ENCODE results near the gene PAX8. TPM values are rescaled to one million over a fixed set of nuclear protein-coding genes. Genes with fewer than 3 reads are reported as not detected.

The PAX8 gene
- total RNA-seq, 1 donor from 2014 or later: 0.71 TPM

DNA sequence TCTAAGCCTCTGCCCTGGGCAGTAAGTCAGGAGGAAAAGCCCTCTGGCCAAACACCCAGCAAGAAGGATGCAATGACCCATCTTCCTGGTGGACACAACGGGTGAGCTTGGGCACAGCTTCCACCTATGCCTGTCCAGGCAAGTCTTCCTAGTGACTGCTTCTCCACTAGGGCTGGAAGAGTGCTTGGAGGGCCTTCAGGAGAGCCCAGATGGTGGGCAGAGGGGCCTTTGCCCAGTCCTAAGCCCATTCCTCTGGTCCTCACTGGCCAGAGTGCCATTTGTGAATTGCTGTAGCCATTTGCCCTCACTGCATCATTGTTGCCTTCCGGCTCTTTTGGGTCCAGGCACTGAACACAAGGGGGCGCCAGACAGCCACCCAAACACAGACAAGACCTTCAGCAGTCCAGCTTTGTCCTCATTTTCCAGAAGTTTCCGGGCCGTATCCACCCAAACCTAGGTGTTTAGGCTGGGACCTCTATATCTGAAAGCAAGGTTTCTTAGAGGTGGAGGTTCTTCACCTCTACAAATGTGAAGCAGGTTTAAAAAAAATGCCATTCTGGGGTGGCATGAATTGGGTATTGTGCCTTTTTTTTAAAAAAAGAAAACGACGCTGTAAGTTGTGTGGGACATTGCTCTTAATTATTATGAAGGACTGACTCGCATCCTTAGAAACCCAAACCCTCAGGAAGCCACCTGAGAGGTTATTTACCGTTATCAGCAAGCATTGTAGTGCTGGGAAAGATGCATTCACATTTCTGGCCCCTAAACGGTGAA, 29.5 kb downstream of the PAX8 start:
- peak; percentile 64 for DNase-seq
- H3K27ac Mint-ChIP-seq: no peak overlapping the region
- CTCF ChIA-PET: interaction anchor here (0.7 to 4.1 kb wide), 16 partner anchors 9 to 191 kb away, joined by 3 to 57 read pairs (median 4); no protein-coding TSS in a partner anchor
- H3K4me3 Mint-ChIP-seq: no peak overlapping the region
- H3K9me3 Mint-ChIP-seq: no peaks in the 10 kb centered on the region
- peak; percentile 86 for ATAC-seq (ENCODE audit: low read depth)
- no peaks in the 10 kb centered on the region for H3K36me3 Mint-ChIP-seq (ENCODE audit: low read depth)
- TF ChIP-seq, protein P1, sequence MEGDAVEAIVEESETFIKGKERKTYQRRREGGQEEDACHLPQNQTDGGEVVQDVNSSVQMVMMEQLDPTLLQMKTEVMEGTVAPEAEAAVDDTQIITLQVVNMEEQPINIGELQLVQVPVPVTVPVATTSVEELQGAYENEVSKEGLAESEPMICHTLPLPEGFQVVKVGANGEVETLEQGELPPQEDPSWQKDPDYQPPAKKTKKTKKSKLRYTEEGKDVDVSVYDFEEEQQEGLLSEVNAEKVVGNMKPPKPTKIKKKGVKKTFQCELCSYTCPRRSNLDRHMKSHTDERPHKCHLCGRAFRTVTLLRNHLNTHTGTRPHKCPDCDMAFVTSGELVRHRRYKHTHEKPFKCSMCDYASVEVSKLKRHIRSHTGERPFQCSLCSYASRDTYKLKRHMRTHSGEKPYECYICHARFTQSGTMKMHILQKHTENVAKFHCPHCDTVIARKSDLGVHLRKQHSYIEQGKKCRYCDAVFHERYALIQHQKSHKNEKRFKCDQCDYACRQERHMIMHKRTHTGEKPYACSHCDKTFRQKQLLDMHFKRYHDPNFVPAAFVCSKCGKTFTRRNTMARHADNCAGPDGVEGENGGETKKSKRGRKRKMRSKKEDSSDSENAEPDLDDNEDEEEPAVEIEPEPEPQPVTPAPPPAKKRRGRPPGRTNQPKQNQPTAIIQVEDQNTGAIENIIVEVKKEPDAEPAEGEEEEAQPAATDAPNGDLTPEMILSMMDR (IDR thresholded peaks at IDR 0.05): peak; percentile 92
- POLR2A ChIA-PET: interaction anchor here (1.4 to 1.8 kb wide), 2 partner anchors 14 to 141 kb away, joined by 8 read pairs; no protein-coding TSS in a partner anchor
- intact Hi-C loops (cut with micrococcal nuclease): loop anchor here (1.0 to 5.0 kb wide), 5 partner anchors 45 to 193 kb away; no protein-coding TSS in a partner anchor
- H3K4me1 Mint-ChIP-seq: peaks cover 11% of the 10 kb centered on the region
- H3K27me3 Mint-ChIP-seq: peaks cover 2% of the 10 kb centered on the region

DNA sequence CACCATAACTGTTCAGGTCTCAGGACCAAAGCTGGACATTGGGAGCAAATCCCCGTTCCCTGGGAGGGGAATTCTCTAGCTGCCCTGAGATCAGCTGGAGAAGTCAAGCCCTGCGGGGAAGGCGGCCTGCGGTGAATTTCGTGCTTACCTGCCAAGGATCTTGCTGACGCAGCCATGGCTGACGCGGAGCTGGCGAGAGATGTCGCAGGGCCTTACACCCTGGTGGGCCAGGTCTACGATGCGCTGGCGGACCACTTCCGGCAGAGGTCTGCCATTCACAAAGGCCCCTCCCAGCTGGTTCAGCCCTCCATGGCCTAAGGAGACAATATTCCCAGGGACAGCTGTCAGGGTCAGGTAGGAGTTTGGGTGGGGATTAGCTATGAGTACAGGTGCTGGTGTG, 32.1 kb downstream of the PAX8 start:
- intact Hi-C loops (cut with micrococcal nuclease): loop anchor here (5.0 kb wide), 1 partner anchor 196 kb away; no protein-coding TSS in a partner anchor
- CTCF ChIA-PET: interaction anchor here (1.0 to 3.5 kb wide), 5 partner anchors 12 to 194 kb away, joined by 3 to 57 read pairs (median 3); no protein-coding TSS in a partner anchor
- POLR2A ChIA-PET: interaction anchor here (0.7 kb wide), 1 partner anchor 11 kb away, joined by 3 read pairs; no protein-coding TSS in a partner anchor
- DNase-seq (no peak), ATAC-seq (ENCODE audit: low read depth) (no peak)
- no peak overlapping the region for H3K4me3 Mint-ChIP-seq
- TF ChIP-seq, protein P1 (IDR thresholded peaks at IDR 0.05): no peak
- H3K27me3 Mint-ChIP-seq: peaks cover 2% of the 10 kb centered on the region
- peaks cover 11% of the 10 kb centered on the region for H3K4me1 Mint-ChIP-seq
- no peaks in the 10 kb centered on the region for H3K9me3 Mint-ChIP-seq
- H3K36me3 Mint-ChIP-seq (ENCODE audit: low read depth): no peaks in the 10 kb centered on the region
- no peak overlapping the region for H3K27ac Mint-ChIP-seq

DNA sequence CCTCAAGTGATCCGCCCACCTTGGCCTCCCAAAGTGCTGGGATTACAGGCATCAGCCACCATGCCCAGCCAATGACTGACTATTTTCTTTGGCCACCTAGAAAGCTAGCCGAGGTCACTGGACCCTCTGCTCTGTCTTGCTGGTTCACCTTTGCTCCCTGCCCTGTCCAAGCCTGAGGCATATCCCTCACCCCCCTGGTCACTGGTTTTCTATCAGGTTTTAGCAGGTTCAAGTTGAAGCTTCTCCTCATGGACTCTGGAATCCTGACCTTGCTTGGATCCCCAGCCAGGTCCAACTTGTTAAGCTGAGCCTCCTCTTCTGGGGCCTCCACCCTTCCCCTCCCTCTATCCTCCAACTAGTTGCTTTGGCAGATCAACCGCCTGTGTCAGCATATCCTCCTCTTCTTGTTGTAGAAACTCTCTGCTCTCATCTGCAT, 33.4 kb downstream of the PAX8 start:
- ChIA-PET CTCF (no interaction called here), POLR2A (no interaction called here)
- no peak for DNase-seq
- no peak overlapping the region for H3K4me3 Mint-ChIP-seq
- no peaks in the 10 kb centered on the region for H3K9me3 Mint-ChIP-seq
- peaks cover 6% of the 10 kb centered on the region for H3K27me3 Mint-ChIP-seq
- no peak for ATAC-seq (ENCODE audit: low read depth)
- no peaks in the 10 kb centered on the region for H3K4me1 Mint-ChIP-seq
- no peaks in the 10 kb centered on the region for H3K36me3 Mint-ChIP-seq (ENCODE audit: low read depth)
- no peak overlapping the region for H3K27ac Mint-ChIP-seq
- intact Hi-C loops (cut with micrococcal nuclease): loop anchor here (5.0 kb wide), 1 partner anchor 197 kb away; no protein-coding TSS in a partner anchor
- TF ChIP-seq, protein P1 (IDR thresholded peaks at IDR 0.05): no peak

DNA sequence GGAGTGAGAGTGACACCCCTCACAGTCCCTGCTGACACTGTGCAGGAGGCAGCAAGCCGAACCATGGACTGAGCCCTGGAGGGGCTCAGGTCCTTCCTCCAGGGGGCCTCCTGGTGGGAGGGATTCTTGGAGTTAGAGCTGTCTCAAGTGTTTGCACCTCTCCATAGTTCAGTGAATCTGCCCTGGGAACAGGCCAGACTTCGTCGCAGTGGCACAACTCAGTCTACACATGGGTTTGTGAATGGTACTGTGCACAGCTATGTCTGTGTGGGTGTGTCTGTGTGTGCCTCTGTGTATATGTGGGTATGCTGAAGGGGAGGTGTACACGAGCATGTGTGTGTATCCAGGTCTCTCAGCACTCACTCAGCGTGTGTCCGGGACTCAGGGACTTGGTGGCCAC, 36.4 kb downstream of the PAX8 start:
- peaks cover 5% of the 10 kb centered on the region for H3K27me3 Mint-ChIP-seq
- no peaks in the 10 kb centered on the region for H3K36me3 Mint-ChIP-seq (ENCODE audit: low read depth)
- no peak for DNase-seq
- H3K9me3 Mint-ChIP-seq: no peaks in the 10 kb centered on the region
- no peak overlapping the region for H3K27ac Mint-ChIP-seq
- TF ChIP-seq, protein P1 (IDR thresholded peaks at IDR 0.05): no peak
- no peak for ATAC-seq (ENCODE audit: low read depth)
- H3K4me1 Mint-ChIP-seq: no peaks in the 10 kb centered on the region
- H3K4me3 Mint-ChIP-seq: no peak overlapping the region
- ChIA-PET POLR2A (no interaction called here), CTCF (no interaction called here)
- intact Hi-C loops (cut with micrococcal nuclease): no loop called here

Measured in activated B cell treated with CpG ODN at 0.5 μM for 24 hours (primary cell).